ENCODE results near the gene PLPP1.
"Not testable (repeated sequence)": the region's sequence is repeated elsewhere in the genome, so short reads cannot be mapped to it uniquely, and the experiment has no call there.

PLPP1 gene

DNA sequence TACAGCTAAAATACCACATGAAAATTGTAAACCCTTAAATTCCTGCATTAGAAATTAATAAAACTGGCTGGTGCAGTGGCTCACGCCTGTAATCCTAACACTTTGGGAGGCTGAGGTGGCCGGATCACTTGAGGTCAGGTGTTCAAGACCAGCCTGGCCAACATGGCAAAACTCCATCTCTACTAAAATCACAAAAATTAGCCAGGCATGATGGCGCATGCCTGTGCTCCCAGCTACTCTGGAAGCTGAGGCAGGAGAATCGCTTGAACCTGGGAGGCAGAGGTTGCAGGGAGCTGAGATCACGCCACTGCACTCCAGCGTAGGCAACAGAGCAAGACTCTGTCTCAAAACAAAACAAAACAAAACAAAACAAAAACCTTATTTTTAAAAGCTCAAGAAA, 29.1 kb downstream of the PLPP1 start:
- not testable (repeated sequence) for DNase-seq (ENCODE audit: low spot score)

DNA sequence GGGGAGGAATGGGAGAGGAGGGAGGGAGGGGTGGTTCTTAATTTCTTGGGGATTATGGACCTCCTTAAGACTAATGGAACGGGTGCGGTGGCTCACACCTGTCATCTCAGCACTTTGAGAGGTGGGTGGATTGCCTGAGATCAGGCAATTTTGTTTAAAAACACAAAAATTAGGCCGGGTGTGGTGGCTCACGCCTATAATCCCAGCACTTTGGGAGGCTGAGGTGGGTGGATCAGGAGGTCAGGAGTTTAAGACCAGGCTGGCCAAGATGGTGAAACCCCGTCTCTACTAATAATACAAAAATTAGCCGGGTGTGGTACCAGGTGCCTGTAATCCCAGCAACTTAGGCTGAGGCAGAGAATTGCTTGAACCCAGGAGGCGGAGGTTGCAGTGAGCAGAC, 30.8 kb downstream of the PLPP1 start:
- not testable (repeated sequence) for DNase-seq (ENCODE audit: low spot score)

DNA sequence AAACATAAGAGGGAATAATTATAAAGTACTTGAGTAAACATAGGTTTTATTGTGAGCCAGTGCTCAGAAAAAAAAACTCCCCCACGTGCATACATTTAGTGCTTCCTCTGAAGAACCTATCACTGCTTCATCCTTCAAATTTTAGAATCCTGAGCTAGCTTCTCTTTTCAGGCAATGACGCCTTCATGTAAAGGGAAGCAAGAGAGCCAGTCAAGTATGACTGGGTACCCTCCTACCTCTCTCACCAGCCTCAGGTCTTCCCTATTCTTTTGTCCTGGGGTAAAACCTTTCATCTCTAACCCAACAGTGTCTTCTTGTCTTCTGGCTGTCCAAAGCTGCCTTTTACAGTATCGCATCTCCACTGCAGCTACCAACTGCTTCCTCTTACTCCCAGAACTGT, 32.0 kb downstream of the PLPP1 start:
- DNase-seq (ENCODE audit: low spot score): no peak

DNA sequence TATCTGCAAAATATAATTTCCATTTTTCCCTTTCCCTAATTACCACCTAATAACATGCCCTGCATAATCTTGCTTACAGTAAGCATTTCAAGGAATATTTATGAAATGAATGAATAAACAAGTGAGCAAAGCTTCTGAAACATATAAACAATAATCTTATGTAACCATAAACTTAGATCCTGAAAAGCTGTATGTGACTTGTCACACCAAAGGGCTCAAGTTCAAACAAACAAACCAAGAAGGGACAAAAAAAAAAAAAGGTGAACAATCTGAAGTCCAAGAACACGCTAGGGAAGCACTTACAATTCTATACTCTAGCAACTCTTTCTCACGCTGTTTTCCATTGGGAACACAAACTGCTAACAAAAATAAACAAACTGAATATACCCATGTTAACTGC, 36.3 kb downstream of the PLPP1 start:
- no peak for DNase-seq (ENCODE audit: low spot score)

DNA sequence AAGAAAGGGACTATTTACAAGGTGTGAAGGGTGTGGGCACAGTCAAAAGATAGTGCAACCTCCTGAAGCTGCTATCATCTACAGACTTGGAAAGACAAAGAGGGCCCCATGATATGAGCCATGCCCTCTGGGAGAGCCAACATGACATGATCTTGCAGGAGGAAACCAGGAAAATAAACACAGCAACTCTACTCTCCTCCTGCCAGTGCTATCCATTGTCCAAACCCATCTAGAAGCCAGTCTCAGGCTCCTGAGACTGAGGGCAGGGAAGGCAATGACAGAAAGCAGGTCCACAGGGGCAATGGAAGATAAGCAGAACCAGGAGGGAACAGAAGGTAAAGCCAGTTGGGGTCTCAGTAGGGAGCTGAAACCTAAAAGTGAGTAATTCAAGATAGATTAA, 37.1 kb downstream of the PLPP1 start:
- no peak for DNase-seq (ENCODE audit: low spot score)

DNA sequence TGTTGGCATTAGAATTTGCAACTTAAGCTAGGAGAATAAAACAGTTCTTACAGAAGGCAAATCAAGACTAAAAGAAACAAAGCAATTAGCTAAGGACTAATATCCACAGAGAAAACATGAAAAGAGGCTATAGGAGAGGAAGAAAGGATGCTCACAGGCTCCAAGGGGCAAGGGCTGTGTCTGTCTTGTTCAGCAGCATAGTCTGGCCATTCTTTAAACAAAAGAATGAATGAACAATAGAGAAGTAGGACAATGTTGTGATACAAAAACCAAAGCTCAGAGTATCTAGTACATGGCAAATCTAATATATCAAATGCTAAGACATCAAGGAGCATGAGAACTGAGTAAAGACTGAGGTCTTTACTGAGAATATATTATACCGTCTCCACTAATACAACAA, 39.5 kb downstream of the PLPP1 start:
- DNase-seq (ENCODE audit: low spot score): no peak

DNA sequence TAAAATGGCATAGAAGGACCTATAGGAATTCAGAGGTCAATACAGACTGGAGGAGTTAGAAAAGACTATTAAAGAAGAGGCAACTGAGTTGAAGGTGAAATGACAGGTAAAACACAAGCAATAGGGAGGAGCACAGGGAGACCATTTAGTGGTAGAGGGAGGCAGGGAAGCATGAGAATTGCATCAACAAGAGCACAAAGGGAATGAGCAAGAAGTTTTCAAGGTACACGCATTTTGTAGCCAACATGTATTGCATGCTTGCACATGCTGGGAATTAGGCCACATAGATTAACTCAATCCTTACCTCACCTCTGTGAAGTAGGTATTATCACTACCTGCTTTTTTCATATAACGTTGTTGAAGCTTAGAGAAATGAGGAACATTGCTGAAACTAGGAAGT, 42.3 kb downstream of the PLPP1 start:
- DNase-seq (ENCODE audit: low spot score): no peak

DNA sequence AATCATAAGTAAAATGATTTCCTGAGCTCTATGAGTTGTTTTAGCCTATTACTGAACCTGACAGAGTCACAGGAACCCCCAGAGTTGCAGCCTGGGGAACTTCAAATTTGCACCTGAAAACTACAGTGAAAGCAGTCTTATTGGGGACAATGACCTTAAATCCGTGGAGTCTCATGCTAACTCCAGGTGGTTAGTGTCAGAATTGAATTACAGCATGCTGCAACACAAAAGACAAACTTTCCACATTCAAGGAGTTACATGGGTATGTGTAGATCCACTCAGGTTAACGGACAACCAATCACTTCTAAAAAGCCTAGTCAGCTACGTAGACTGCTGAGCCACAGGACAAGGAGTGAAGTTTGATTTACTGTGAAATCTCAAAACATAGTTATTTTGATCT, 49.7 kb downstream of the PLPP1 start:
- DNase-seq (ENCODE audit: low spot score): no peak

DNA sequence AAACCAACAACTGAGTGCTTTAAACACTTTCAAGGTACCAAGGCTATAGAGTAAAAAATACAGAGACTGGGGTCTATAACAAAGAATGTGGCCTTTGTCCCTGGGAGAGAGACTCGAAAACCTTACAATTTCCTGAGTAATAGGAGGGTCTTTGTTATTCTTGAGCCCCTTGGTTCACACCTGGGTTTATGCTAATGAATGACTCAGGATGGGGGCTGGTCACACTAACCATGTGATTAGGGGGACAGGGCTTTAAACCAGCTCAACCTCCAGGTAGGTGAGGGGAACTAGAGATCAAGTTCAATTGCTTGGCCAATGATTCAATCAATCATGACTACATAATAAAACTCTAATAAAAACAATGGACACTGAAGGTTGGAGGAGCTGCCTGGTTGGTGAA, 50.2 kb downstream of the PLPP1 start:
- no peak for DNase-seq (ENCODE audit: low spot score)

DNA sequence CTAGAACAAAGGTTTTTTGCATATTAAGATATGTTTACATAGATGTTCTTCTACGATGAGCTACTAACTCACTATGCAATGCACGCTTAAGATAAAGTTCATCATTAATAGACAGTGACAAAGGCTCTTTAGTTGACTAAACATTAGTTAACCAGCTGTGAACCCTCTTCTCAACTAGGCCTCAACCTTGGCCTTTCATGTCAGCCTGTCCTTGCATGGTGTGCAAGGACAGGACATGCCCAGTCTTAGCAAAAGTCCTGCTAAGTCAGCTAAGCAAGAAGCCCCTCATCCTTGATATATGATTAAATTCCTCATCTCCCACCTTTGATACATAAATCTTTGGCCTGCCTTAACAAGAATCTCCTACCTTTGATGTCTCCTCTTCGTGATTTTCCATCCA, 50.9 kb downstream of the PLPP1 start:
- no peak for DNase-seq (ENCODE audit: low spot score)

DNA sequence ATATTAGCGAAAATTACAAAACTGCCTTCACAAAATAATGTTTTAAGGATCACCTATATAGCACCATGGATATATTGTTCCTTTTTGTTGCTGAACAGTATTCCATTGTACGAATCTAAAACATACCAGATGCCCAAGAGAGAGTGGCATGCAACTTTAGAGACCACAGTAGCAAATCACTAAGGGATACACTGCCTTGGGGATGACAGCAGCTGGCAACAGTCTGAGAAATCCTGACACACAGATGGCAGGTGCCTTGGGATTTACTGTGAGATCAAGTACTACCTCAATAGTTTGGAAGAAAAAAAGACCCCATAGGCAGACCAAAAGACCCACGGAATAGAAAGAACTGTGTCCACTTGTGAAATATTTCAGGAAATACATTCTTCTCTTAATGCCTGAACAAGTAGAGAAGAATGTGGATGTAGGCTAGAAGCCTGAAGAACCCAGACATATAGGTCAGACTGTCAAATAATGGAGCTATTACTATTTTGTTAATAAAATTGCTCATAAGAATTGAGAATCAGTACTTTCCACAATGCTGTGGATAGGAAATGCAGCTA, 53.4 kb downstream of the PLPP1 start:
- no peak for DNase-seq (ENCODE audit: low spot score)

DNA sequence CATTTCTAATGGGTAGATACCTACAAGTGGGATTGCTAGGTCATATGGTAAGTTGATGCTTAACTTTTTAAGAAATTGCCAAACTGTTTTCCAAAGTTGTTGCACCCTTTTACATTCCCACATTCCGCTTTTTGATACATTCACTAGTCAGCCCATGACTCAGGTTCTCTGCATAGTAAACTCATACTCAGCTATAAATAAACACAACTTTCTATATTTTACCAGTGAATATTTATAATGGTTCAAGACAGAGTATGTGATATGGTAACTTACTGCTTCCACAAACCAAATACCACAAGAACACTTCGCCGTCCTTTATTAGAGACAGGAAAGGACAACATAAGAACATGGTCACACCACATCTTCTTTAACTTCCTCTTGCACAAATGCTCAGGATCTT, 54.0 kb downstream of the PLPP1 start:
- no peak for DNase-seq (ENCODE audit: low spot score)

DNA sequence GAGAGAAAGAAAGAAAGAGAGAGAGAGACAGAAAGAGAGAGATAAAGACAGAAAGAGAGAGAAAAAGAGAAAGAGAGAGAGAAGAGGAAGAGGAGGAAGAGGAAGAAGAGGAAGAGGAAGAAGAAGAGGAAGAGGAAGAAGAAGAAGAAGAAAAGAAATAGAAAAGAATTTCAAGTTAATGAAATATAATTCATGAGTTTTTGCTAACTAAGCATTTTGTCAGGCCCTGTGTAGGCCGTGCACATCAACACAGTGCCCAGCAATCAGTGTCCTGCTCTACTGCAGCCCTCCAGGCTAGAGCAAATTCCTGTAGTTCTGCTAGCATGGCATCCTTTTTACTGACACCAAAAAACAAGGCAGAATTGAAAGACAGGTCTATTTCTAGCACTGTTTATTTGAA, 62.1 kb downstream of the PLPP1 start:
- DNase-seq (ENCODE audit: low spot score): no peak

DNA sequence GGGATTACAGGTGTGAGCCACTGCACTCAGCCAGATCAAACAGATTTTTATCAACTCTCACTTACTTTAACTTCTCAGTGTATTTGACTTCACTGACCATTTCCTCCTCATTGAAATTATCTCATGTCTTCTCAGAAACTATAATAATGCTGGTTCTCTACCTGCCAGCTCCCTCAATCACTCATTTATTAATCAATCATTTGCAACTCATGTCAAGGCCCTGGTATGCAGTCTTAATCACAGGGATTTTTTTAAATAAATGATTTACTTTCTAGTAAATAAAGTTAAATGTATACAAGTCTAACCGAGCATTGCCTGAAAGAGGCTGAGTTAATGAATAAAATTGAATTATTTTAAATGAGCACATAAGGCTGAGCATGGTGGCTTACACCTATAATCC, 63.3 kb downstream of the PLPP1 start:
- no peak for DNase-seq (ENCODE audit: low spot score)

DNA sequence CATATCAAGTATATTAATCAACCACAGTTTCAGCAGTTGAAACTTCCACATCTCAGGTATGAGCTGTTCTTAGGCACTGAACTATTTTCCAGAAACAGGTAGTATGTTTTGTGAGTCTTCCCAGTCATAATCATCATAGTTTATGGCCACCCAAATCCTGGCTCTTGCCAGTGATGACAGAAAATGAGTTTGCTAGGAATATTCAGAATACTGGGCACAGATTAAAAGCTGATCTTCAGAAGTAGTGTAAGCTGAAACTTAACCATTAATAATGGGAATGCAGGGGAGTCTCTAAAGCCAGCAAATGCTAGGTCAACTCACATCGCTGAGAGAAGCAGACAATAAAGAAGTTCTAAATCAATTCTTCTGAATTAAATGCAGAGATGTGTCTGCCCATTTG, 64.5 kb downstream of the PLPP1 start:
- no peak for DNase-seq (ENCODE audit: low spot score)

DNA sequence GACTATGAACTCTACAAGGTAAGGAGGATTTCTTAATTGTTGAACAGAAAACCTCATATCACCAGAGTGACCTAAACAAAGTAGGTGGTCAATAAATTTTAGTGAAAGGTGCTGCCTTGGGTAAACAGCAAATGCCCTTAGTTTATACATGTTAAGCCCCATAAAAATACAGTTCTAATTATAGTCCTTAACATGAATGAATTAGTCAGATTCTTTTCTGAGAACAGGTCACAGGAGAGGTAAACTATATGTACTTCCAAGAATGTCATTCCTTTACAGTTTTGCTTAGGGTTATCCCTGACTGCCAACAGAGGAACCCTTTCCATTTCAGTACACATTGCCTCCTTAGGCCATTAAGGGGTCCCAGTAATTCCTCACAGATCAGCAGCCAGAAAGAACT, 64.9 kb downstream of the PLPP1 start:
- DNase-seq (ENCODE audit: low spot score): no peak

DNA sequence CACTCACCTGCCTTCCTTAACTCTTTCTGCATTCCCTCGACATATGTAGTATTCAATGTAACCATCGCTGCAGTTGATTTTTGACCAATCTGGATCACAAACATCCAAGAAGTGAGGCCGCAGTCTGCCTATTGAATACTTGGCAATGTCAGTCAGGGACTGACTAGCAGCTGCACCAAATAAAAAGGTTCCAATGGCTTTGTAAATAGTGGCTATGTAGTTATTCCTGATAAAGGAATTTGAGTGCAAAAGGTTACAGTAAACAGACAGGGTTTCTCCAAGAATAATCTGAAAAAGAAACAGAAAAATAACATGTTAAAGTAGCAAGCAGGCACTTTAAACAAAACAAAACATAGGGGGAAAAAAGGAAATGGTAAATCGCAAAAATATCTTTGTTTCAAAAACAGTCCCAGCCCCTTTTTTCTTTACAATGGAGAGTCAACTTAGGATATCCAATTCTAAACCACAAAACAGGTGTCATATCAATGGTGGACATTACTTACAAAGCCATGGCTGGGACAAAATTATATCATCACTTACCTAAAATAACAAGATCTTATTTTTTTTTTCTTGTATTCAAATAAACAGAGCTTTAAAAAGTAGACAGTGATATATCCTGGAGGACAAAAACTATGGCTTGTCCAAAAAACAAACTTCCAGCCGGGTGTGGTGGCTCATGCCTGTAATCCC, 66.8 kb downstream of the PLPP1 start:
- no peak for DNase-seq (ENCODE audit: low spot score)

DNA sequence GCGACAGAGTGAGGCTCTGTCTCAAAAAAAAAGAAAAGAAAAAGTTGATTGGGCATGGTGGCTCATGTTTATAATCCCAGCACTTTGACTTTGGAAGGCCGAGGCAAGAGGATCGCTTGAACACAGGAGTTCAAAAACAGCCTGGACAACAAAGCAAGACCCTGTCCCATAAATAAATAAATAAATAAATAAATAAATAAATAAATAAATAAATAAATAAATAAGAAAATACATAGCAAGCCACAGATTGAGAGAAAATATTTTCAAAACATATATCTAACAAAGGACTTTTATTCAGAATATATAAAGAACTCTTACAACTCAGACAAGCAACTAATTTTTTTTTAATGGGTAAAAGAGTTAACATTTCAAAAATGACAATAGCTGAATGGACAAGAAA, 71.2 kb downstream of the PLPP1 start:
- DNase-seq (ENCODE audit: low spot score): no peak

DNA sequence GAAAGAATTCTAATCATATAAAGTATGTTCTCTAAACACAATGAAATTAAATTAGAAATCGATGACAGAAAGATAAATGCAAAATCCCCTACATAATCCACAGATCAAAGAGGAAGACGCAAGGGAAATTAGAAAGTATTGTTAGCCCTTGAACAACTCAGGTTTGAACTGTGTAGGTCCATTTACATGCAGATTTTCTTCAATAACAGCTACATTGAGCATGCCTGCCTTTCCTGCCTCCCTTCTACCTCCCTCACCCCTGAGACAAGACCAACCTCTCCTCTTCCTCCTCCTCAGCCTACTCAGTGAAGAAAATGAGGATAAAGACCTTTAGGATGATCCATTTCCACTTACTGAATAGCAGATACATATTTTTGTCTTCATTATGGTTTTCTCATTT, 75.2 kb downstream of the PLPP1 start:
- no peak for DNase-seq (ENCODE audit: low spot score)

DNA sequence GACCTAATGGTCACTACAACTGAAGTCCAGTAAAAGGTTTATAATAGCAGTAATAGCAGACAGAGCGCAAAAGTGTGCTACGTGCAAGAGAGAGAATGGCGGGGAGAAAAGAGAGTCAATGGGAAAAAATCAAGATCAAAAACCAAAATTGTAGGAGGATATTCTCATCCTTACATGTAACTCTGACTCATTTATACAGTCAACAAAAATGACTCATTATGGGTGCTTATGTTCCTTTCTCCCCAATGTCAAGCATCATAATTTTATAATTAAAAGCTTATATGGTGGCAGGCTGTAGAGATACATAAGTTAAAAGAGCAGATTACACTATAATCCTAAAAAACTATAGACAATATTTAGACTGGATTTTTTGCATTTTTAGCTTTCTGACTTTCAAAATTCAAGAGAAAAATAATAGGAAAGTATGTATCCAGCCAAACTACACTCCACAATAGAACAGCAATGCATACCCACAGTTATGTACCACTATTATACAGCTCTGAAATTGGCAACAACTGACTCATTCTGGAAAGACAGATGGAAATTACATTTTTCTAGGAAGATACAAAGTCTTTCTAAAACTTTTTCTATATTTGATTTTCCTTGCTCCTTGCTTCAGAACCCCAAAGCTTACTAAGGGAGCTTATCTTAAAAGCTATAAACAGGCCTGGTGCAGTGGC, 78.4 kb downstream of the PLPP1 start:
- no peak for DNase-seq (ENCODE audit: low spot score)

DNA sequence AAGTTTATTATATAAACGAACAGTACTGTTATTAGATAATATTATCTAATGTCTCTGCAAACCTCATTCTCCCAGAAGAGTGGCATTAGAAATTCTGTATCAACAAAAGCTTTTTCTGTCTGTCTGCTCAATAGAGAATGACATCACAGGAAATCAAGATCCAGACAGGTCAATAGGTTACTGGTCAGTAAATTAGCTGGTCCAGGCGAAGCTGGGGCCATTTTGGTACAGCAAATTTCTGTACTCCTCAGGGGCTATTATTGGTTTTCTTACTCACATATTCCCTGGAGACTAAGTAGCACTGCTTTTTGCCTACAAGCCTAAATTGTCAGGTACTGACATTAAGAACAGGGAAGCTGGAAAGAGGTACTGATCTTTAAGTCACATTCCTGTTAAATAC, 80.5 kb downstream of the PLPP1 start:
- no peak for DNase-seq (ENCODE audit: low spot score)

DNA sequence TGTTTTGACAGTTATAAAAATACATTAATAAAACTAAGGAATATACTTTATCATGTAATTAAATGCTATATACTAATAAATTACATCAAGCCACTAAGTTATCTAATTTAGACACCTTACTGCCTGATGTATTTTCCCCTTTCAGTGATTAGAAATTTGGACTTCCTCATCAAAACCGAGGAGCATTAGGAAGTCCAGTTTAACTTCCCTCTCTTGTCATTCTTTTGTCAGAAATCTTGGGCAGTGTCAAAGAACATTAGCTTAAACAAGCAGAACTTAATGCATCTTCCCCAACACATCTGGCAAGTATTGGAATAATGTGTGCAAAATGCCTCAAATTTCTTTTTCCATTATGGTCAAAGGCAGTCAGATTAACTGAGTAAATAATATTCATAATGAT, 81.6 kb downstream of the PLPP1 start:
- DNase-seq (ENCODE audit: low spot score): no peak

DNA sequence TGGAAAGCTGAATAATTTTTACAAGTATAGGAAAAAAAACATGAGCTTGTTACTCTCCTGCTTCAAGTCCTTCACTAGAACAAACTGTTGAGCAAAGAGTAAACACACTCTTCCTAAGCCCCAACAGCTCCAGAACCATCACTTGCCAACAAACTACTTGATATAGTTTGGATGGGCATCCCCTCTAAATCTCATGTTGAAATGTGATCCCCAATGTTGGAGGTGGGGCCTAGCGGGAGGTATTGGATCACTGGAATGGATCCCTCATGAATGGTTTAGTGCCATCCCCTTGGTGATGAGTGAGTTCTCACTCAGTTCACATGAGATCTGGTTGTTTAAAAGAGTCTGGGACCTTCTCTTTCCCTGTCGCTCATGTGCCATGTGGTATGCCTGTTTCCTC, 82.8 kb downstream of the PLPP1 start:
- no peak for DNase-seq (ENCODE audit: low spot score)

Measured in CD4-positive, alpha-beta T cell treated with Interleukin-6 at 100 ng/mL for 8 hours (primary cell).